Measurements from ENCODE around the gene CHURC1.

DNA sequence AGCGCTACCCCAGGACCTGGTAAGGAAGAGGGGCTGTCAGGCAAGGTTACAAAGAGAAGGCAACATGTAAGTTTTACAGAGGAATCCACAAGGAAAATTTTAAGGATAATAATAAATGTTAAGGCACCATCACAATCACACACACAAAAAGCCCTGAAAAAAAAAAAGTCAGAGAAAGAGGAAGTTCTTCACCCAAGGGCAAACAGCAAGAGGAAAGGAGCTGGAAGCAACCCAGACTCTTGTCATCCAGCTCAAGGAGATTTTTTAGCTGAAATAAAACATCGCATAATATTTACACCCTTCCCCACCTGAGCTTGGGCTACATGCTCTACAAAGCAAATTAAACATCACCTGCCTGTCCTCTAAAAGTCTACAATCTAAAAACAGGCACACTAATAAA, 44.1 kb upstream of the CHURC1 start:
- no peak for TF ChIP-seq EZH2 (IDR thresholded peaks at IDR 0.05; ENCODE audit: borderline replicate concordance, low read depth, low read length, severe bottlenecking)
- TF ChIP-seq, protein P1, sequence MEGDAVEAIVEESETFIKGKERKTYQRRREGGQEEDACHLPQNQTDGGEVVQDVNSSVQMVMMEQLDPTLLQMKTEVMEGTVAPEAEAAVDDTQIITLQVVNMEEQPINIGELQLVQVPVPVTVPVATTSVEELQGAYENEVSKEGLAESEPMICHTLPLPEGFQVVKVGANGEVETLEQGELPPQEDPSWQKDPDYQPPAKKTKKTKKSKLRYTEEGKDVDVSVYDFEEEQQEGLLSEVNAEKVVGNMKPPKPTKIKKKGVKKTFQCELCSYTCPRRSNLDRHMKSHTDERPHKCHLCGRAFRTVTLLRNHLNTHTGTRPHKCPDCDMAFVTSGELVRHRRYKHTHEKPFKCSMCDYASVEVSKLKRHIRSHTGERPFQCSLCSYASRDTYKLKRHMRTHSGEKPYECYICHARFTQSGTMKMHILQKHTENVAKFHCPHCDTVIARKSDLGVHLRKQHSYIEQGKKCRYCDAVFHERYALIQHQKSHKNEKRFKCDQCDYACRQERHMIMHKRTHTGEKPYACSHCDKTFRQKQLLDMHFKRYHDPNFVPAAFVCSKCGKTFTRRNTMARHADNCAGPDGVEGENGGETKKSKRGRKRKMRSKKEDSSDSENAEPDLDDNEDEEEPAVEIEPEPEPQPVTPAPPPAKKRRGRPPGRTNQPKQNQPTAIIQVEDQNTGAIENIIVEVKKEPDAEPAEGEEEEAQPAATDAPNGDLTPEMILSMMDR (IDR thresholded peaks at IDR 0.05; ENCODE audit: borderline replicate concordance, extremely low read depth, low read length, poor library complexity, severe bottlenecking): no peak
